Thyroid gland (tissue), 4 donors: ENCODE results near the gene GGA2. TPM values are rescaled to one million over a fixed set of nuclear protein-coding genes. Genes with fewer than 3 reads are reported as not detected.
"Not testable (repeated sequence)": the region's sequence is repeated elsewhere in the genome, so short reads cannot be mapped to it uniquely, and the experiment has no call there.

Experiments used
- DNase-seq, 2 donors: peaks; one replicate each; pipeline ENCODE4 v3.0.0-alpha.2; 2019
- H3K27ac ChIP-seq, 3 donors: fragments of 200-600 bp; sonication (generic); 1 replicate in 2 of 3; 2 replicates in 1 of 3; pipeline ENCODE4 v1.5.1; 2016 to 2019; ENCODE audit warnings: mild to moderate bottlenecking in 1 of 3, moderate library complexity in 1 of 3
- H3K27me3 ChIP-seq: fragments of 200-600 bp; sonication (generic); one replicate; pipeline ENCODE4 v1.5.1; 2019
- H3K36me3 ChIP-seq, 2 donors: fragments of 200-600 bp; sonication (generic); one replicate each; pipeline ENCODE4 v1.5.1; 2016 to 2019
- H3K4me1 ChIP-seq, 2 donors: fragments of 200-600 bp; sonication (generic); one replicate each; pipeline ENCODE4 v1.5.1; 2017 to 2019
- H3K4me3 ChIP-seq, 3 donors: fragments of 200-600 bp; sonication (generic); replicated peaks in 1 of 3; 1 replicate in 2 of 3; 2 replicates in 1 of 3; pipeline ENCODE4 v1.5.1; 2016; ENCODE audit warnings: mild to moderate bottlenecking in 1 of 3
- H3K9me3 ChIP-seq: fragments of 200-600 bp; sonication (generic); one replicate; pipeline ENCODE4 v1.5.1; 2017
- CTCF ChIP-seq, 6 experiments: fragments of 200-600 bp in 3 of 6; fragments of 450-650 bp in 3 of 6; sonication (generic) in 3 of 6; IDR thresholded peaks; one replicate each; pipeline ENCODE4 v1.5.1; 2016 to 2019; ENCODE audit warnings: antibody characterized with exemption in 6 of 6, mild to moderate bottlenecking in 2 of 6, inconsistent platforms in 1 of 6, moderate library complexity in 1 of 6
- POLR2A ChIP-seq, 2 donors: fragments of 450-650 bp; IDR thresholded peaks; one replicate each; pipeline ENCODE4 v1.6.1; 2017; ENCODE audit warnings: antibody characterized with exemption in 2 of 2, mild to moderate bottlenecking in 2 of 2, moderate library complexity in 1 of 2
- WGBS, 2 donors: methylation state at CpG; one replicate each; pipeline ENCODE4 v1.1.5; 2017; 5-methylcytosine and 5-hydroxymethylcytosine counted together
- intact Hi-C: fragments of 100-400 bp; cut with DNase I; formaldehyde crosslinking; loops from one replicate; pipeline ENCODE4 v1.15.1; 2023
- total RNA-seq, 4 donors: library from RNA; depleted of rRNA; stranded (reverse); fragments of >200 nt; gene quantifications; one replicate each; pipeline ENCODE4 v1.2.3, GENCODE V29; 2016

The GGA2 gene
- total RNA-seq, 4 donors from 2014 or later, result 103 to 190 (median 159) TPM

DNA sequence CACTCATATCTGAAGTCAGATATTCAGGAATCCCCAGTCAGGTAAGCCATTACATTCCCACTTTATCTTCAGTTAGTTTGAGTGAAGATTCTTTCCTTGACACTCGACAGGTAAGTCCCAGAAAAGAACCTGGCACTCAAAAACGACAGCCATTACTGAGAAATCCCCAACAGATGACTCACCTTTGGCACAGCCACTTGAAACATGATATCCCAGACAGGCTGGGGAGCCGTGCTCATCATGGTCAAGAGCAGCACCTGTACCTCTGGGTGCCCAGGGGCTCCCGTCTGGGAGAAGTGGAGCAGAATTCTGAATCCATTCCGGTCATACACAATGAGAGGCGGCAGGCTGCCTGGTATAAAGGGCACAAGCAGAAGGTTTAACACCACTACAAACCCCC is 40.5 kb downstream of the GGA2 start:
- 35 to 52% methylated on average over 2 to 6 of the region's 6 CpGs for WGBS, 2 donors
- H3K9me3 ChIP-seq, result no peaks in the 10 kb centered on the region
- H3K36me3 ChIP-seq, result peaks cover 46 to 78% of the 10 kb centered on the region in 2 donors
- H3K4me1 ChIP-seq, result peaks cover 0 to 13% of the 10 kb centered on the region in 2 donors
- H3K27ac ChIP-seq, result peak overlapping the region; percentile 21 to 67 (median 58)
- peak; percentile 77 to 83 for DNase-seq
- intact Hi-C loops, result no loop called here
- no peak for TF ChIP-seq CTCF (IDR thresholded peaks at IDR 0.05)
- no peak for TF ChIP-seq POLR2A (IDR thresholded peaks at IDR 0.05)
- H3K4me3 ChIP-seq, result no peak overlapping the region
- no peaks in the 10 kb centered on the region for H3K27me3 ChIP-seq

GRCh38 chr16:23466162-23466885 is 44.0 kb downstream of the GGA2 start:
- Histone ChIP-seq H3K4me3 (no peak overlapping the region), H3K9me3 (no peaks in the 10 kb centered on the region), H3K27me3 (no peaks in the 10 kb centered on the region), H3K4me1 (peaks cover 8 to 21% of the 10 kb centered on the region in 2 donors), H3K27ac (no peak overlapping the region), H3K36me3 (peaks cover 22 to 51% of the 10 kb centered on the region in 2 donors)
- TF ChIP-seq POLR2A (IDR thresholded peaks at IDR 0.05) (no peak), CTCF (IDR thresholded peaks at IDR 0.05) (no peak)
- WGBS, 2 donors, result 91 to 93% methylated on average over 4 of the region's 4 CpGs
- no peak for DNase-seq
- intact Hi-C loops, result no loop called here

GRCh38 chr16:23465179-23465578 is 45.1 kb downstream of the GGA2 start:
- peaks cover 22 to 46% of the 10 kb centered on the region in 2 donors for H3K36me3 ChIP-seq
- H3K4me1 ChIP-seq, result peaks cover 8 to 19% of the 10 kb centered on the region in 2 donors
- H3K27ac ChIP-seq, result no peak overlapping the region
- H3K9me3 ChIP-seq, result no peaks in the 10 kb centered on the region
- intact Hi-C loops, result no loop called here
- H3K4me3 ChIP-seq, result no peak overlapping the region
- H3K27me3 ChIP-seq, result no peaks in the 10 kb centered on the region
- 95 to 100% methylated on average over 2 of the region's 2 CpGs for WGBS, 2 donors
- TF ChIP-seq POLR2A (IDR thresholded peaks at IDR 0.05) (no peak), CTCF (IDR thresholded peaks at IDR 0.05) (no peak)
- no peak for DNase-seq

DNA sequence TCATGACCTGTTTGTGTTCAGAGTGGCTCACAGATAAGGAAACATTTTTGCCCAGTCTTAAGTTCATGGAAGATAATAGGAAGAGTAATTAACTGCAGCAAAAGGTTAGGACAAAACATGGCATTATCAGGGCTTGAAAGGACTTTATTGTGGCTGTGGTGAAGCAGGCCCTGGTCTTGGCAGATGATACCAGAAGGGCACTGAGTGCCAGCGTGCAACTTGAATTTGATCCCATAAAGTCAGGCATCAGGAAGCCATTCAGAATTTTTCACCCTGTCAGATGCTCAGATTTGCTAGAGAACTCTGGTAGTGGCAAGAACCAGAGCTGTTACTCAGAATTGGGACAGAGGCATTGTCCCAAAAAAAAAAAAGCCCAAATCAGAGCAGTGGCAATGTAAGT is 46.1 kb downstream of the GGA2 start:
- WGBS, 2 donors, result 94 to 100% methylated on average over 1 of the region's 1 CpG
- Histone ChIP-seq H3K36me3 (peaks cover 22 to 36% of the 10 kb centered on the region in 2 donors), H3K27me3 (no peaks in the 10 kb centered on the region), H3K27ac (no peak overlapping the region), H3K4me1 (peaks cover 8 to 9% of the 10 kb centered on the region in 2 donors), H3K9me3 (no peaks in the 10 kb centered on the region), H3K4me3 (no peak overlapping the region)
- intact Hi-C loops, result no loop called here
- TF ChIP-seq CTCF (IDR thresholded peaks at IDR 0.05) (no peak), POLR2A (IDR thresholded peaks at IDR 0.05) (no peak)
- no peak for DNase-seq

DNA sequence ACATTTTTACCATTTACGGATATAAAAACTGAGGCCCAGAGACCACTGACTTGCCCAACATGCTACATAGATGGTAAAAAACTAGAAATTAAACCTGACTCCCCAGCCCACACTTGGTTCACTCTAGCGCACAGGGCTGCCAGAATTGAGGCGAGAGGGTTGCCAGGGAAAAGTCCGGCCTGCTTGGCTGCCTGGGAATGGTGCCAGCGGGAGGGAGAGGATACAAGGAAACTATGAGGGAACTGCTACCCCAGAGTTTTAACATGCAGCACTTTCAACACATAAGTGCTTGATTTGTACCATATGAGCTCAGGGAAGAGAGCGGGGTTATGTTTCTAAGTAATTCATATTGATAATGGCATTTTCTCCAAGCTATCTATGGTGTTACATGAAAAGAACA is 47.3 kb downstream of the GGA2 start:
- 19 to 27% methylated on average over 6 of the region's 6 CpGs for WGBS, 2 donors
- peak overlapping the region in 1 of 3 donors; percentile 30 for H3K27ac ChIP-seq

More for the DNA sequence above, 47.3 kb downstream of the GGA2 start:
- H3K27me3 ChIP-seq, intact Hi-C loops, H3K4me3 ChIP-seq, H3K9me3 ChIP-seq, H3K4me1 ChIP-seq: not testable (repeated sequence)
- DNase-seq, result peak; percentile 94 to 97
- peaks cover 22 to 24% of the 10 kb centered on the region in 2 donors for H3K36me3 ChIP-seq
